HG02973 (cell line): Measurements from ENCODE around the gene NTSR1.

Source experiments
- ATAC-seq: cut with Tn5 transposase; IDR thresholded peaks from one replicate; pipeline ENCODE4 v1.9.1; 2021; ENCODE audit warnings: moderate library complexity; ENCODE audit not compliant: unreplicated experiment

Gene NTSR1

DNA sequence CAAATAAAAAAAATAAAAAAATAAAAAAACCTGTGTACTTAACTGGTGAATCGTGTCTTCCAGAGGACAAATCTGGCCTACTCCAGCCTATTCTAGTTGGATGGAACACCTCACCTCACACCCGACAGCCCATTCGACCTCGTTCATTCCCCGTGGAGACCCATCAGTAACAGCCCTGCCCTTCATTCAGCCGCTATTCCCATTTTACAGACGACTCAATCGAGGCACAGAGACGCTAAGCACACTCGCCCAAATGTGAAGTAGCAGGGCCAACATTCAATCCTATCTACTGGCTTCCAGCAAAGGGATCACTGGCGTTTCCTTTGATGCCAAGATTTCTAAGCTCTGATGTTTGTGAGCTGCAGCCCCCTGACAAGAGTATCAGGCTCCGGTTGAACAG is 1.8 kb upstream of the NTSR1 start:
- ATAC-seq: no peak

DNA sequence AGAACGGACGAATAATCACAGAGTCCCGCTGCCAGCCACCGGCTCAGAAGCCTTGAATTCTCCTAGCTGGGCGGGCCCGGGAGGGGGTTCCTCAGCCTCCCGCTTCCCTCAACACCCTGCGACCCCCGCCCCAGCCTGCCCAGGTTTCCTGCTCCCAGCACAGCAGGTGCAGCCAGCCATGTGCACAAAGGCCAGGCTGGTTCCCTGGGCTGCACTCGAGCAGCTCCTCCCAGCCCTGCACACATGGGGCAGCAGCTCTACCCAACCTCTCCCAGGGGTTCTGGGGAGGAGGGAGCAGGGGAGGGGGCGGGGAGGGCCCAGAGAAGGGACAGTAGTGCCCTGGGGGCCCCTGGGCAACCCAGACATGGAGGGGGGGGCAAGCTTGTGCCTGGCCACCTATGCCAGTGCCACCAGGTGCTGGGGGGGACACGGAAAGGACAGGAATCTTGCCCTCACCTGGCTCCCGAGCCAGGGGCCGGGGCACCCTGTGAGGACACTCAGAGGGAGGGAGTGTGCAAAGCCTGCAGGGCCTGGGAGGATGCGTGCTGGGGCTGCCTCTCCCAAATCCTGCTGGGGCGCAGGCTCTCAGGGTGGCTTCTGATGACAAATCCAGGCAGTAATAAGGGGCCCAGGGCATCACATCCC is 1.2 kb upstream of the NTSR1 start:
- no peak for ATAC-seq

- ATAC-seq: no peak
Measured at GRCh38 chr20:62707921-62708521, 615 bp upstream of the NTSR1 start.

DNA sequence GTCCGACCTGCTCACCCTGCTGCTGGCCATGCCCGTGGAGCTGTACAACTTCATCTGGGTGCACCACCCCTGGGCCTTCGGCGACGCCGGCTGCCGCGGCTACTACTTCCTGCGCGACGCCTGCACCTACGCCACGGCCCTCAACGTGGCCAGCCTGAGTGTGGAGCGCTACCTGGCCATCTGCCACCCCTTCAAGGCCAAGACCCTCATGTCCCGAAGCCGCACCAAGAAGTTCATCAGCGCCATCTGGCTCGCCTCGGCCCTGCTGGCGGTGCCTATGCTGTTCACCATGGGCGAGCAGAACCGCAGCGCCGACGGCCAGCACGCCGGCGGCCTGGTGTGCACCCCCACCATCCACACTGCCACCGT is 885 bp downstream of the NTSR1 start:
- no peak for ATAC-seq

DNA sequence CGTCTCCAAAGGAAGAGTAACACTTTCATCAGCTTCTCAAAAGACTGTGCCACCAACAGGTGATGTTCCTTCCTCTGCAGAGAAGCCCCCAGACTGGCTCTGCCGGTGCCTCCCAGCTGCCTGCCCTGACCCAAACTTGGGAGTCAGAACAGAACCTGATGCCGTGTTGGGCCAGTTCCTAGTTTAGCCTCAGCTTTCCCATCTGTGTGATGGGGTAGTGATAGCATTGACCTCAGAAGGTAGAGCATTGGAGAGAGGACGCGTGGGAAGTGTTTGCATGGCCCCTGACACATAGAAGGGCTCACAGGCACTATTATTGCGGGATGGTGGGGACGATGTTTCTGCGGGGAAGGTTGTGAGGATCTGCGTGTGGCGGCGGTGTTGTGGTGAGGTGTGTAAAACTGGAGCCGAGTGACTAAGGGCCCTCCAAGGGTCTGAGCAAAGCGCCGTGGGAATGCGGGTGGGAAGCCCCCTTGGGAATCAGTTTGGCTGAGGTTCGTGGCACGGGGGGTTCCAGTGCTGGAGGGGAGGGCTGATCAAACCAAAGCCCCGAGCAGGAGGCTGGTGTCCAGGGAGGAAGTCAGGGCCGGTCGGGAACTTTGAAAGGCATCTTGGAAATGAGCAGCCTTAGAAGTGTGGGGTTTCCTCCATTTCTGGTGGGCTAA is 1.7 kb downstream of the NTSR1 start:
- no peak for ATAC-seq

DNA sequence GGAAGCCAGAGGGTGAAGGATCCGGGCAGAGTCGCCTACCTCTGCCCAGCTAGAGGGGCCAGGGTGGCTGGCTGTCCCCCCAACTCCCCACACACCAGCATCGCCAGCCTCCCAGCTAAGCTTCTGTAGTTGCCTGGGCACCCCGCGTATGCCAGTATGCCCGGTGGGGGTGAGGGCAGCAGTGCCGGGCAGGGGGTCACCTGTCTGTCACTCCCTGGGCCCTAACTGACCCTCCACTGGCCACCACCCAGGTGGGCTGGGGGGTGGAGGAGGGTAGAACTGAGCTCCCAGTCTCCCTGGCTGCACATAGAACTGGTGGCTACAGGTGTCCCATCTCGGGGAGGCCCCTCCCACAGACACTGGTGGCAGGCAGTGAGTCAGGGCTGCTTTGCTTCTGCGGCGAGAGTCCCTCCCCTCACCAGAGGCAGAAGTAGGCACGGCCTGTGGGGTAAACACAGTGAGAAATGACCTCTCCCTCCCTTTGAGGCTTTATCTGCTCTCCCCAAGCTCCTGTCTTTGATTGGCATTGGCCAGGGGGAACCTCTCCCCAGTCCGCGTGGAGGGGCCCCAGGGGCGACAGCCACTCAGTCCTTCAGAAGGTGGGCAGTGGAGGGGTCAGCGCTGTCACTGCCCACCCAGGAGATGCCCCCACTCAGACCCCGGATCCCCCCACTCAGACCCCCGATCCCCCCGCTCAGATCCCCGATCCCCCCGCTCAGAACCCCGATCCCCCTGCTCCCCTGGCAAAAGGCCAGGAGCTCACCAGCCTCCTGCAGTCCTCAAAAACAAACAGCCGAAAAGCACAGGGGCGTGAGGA is 2.5 kb downstream of the NTSR1 start:
- no peak for ATAC-seq

- no peak for ATAC-seq
Measured at GRCh38 chr20:62711703-62712101, 3.1 kb downstream of the NTSR1 start.

DNA sequence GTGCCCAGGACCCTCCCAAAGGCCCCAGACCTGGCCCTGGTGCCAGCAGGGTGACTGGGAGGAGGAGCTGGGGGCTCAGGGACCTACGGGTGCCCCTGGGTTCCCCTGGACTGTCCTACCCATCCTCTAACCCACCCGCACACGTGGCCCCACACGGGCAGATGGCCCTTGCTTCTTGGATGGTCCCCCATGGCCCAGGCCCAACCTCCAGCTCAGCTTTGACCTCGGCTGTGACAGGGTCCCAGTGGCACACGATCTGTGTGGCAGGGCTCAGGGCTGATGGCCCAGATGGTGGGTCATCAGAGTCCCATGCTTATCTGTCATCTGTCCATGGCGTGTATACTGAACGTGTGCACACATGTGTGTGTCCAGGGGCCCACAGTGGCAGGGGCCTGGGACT is 4.0 kb downstream of the NTSR1 start:
- ATAC-seq: no peak

GRCh38 chr20:62714006-62714405 is 5.4 kb downstream of the NTSR1 start:
- ATAC-seq: no peak

DNA sequence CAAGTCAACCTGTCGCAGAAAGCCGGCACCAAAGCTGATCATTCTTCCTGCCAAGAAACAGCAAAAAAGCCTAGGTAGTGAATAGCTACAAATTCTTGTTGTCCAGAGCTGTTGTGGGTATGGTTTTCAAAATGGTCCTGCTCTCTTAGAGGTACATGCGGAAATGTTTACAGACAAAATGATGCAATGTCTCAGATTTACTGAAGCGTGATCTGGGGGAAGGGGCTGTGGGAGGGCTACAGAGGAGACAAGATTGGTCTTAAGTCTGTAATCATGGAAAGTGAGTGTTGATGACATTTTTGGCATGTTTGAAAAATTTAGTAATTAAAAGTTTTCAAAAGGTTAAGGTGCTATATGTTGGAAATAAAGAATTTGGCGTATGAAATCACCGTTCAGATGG is 6.2 kb downstream of the NTSR1 start:
- no peak for ATAC-seq

DNA sequence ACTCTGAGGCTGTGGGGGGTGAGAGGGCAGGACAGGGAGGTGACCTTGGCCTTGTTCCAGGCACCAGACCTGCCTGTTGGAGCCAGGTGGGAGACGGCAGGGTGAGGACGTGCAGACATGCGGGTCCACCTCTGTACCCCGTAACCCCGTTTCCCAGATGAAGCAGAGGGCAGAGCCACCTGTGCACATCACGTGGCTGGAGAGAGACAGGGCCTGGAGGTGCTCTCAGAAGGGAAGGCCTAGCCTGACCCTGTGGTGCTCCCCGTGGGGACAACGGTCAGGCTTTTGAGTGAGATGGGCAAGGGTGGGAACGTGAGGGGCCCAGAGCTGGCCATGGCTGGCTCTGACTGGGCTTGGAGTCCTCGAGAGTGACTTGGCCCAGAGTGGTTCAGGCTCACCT is 6.6 kb downstream of the NTSR1 start:
- ATAC-seq: no peak

DNA sequence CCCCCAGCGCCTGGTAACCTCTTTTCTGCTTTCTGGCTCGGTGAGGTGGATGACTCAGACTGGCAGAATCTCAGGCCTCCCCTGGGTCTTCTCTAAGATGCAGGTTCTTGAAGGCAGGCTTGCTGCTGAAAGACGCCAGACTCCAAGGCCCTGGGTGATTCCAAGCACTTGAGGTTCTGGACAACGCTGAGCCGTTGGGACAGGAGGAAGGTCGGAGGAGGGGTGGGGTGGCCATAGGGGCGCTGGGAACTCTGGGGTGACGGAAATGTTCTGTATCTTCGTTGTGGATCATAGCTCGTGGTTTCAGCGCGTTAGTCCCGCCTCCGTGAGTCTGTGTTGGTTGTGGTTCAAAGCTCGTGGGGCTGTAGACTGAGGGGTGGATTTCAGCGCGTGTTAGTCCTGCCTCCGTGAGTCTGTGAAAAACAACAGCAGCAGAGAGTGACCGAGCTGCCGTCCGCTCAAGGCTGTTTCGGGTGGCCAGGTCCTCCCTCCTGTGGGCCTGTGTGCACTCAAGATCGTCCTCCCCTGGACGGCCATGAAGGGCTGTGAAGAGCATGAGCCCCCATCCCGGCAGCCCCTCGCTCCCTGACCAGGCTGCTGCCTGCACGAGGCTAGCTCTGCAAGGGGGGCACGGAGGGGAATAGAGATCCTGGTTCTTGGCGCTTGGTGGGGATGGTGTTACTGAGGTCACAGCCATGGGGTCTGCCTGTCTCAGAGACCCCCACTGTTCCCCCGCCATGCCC is 7.7 kb downstream of the NTSR1 start:
- ATAC-seq: no peak

DNA sequence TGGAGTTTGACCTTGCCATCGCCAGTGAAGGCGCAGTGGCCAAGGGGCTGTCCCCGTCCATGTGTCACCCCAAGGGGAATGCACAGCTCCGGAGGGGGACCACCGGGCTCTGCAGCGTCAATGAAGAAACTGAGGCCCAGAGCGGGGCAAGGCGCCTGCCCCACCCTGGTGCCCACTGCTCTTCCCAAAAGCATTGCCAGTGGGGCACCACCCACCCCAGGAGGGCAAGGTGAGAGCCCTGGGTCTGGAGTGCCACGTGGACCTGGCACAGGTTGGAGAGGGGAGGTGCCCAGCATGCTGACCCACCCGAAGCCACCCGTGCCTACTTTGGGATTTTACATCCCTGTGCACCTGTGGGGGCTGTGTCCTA is 8.3 kb downstream of the NTSR1 start:
- ATAC-seq: no peak

DNA sequence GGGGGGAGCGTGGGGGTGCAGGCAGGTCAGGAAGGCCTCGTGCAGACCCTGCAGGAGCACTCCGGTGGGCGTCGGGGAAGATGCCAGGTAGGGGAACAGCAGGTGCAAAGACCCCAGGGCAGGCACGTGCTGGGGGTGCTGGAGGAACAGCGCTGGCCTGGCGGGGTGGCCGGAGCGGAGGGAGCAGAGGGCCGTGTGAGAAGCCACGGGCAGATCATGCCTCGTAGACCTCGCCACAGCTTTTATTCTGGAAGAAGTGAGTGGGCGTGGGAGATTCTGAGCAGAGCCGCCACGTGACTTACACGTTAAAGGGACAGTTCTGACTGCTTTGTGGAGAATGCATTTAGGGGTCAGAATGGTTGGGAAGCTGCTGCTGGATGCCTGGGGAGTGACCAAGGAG is 9.3 kb downstream of the NTSR1 start:
- ATAC-seq: no peak

- ATAC-seq: no peak
Measured at GRCh38 chr20:62718546-62718945, 9.9 kb downstream of the NTSR1 start.

DNA sequence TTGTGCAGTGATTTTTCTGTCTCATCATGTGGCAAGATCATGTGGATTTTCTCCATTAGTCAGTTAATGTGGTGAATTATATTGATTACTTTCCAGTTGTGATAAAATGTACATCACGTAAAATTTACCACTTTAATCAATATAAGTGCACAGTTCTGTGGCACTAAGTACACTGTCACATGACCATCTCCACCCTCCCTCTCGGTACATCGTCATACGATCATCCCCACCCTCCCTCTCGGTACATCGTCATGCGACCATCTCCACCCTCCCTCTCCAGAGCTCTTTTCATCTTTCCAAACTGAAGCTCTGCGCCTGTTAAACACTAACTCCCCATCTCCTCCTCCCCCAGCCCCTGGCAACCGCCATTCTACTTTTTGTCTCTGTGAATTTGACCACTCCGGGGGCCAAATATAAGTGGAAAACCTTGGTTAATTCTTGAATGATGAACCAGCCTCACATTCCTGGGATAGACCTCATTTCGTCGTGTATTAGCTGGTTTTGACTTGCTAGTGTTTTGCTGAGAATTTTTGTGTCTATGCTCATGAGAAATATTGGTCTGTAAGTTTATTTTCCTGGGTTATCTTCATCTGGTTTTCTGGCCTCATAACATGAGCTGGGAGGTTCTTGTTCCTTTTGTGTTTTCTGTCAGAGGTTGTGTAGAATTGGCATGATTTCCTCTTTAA is 10.8 kb downstream of the NTSR1 start:
- no peak for ATAC-seq

GRCh38 chr20:62721511-62722370 is 13.1 kb downstream of the NTSR1 start:
- no peak for ATAC-seq

- ATAC-seq: no peak
Measured at GRCh38 chr20:62722627-62723026, 14.0 kb downstream of the NTSR1 start.

DNA sequence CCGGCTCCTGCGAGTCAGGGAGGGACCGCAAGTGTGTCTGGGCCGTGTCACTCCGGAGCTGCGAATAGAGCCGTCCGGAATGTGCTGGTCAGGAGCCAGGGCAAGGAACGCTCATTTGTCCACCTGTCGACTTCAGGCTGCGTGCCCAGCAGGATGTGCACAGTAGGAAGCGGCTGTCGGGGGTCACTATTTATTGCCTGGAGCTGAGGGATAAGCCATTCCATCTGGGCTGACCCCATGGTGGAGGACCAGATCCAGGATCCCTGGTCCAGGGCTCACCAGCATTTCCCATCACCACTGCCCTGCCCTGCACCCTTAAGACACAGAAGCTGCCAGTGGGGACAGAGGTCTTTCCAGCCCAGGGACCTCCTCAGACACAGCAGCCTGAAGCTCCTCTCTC is 14.7 kb downstream of the NTSR1 start:
- ATAC-seq: no peak
